ENCODE measurements around the gene CBX5. TPM values are rescaled to one million over a fixed set of nuclear protein-coding genes. Genes with fewer than 3 reads are reported as not detected.
A peak's percentile ranks its signal among the peaks of the same experiment; 100 is the strongest.

The CBX5 gene
- total RNA-seq, 1 experiment from 2014 or later: 109 TPM

DNA sequence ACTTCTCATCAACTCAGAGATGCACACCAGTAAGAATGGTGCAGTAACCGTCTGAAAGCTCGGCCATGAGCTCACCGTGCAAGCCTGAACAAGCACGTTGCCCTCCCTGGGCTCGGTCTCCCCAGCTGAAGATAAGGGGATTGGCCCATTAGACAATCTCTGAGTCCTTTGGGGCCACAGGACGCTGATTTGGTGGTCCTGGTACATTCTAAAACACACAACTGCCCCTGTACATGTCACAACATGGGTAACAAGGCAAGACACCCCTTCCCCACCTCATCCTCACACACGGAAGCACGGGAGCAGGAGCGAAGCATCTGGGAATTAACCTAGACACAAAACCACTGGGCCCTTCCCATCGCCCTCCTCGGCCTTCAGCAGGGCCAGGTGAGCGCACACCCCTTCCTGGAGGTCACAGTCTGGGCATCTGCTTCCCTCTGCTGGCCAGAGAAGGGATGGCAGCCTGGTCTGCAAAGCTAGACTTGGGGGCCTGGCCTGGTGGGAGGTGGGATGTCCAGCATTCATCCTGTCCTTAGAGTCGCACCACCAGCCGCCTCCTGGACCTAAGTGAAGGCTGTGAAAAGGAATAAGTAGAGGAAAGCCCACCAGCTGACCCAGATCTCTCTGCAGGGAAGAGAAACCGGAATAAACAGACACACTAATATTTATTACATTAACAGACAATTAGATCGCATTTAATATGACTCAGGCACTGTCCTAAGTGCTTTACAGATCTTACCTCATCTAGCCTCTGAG is 72.2 kb downstream of the CBX5 start:
- POLR2A ChIA-PET: interaction anchor here (0.6 to 2.1 kb wide), 10 partner anchors 34 to 580 kb away, joined by 3 to 11 read pairs (median 3); partner anchors contain the start of genes HOXC5, HOXC8 and HOXC9
- H3K9me3 Mint-ChIP-seq (ENCODE audit: unreplicated experiment): no peaks in the 10 kb centered on the region
- DNase-seq (ENCODE audit: unreplicated experiment): peak; percentile 80
- H3K36me3 Mint-ChIP-seq (ENCODE audit: insufficient read depth, unreplicated experiment): no peaks in the 10 kb centered on the region
- no TSS peak for BruUV-seq (replicated peaks)
- intact Hi-C loops (cut with micrococcal nuclease): loop anchor here (1.0 kb wide), 1 partner anchor 201 kb away; no protein-coding TSS in a partner anchor
- H3K27me3 Mint-ChIP-seq (ENCODE audit: insufficient read depth, unreplicated experiment): peaks cover 11% of the 10 kb centered on the region
- TF ChIP-seq CTCF (IDR thresholded peaks at IDR 0.05; ENCODE audit: unreplicated experiment): peak; percentile 90
- peaks cover 6% of the 10 kb centered on the region for H3K4me1 Mint-ChIP-seq (ENCODE audit: insufficient read depth, unreplicated experiment)
- no peak overlapping the region for H3K27ac Mint-ChIP-seq (ENCODE audit: low read depth, unreplicated experiment)
- CTCF ChIA-PET: interaction anchor here (0.6 to 7.7 kb wide), 49 partner anchors 8 to 529 kb away, joined by 3 to 200 read pairs (median 5); partner anchors contain the start of genes HOXC5, HOXC8, HOXC9 and SMUG1
- H3K4me3 Mint-ChIP-seq (ENCODE audit: unreplicated experiment): no peak overlapping the region

DNA sequence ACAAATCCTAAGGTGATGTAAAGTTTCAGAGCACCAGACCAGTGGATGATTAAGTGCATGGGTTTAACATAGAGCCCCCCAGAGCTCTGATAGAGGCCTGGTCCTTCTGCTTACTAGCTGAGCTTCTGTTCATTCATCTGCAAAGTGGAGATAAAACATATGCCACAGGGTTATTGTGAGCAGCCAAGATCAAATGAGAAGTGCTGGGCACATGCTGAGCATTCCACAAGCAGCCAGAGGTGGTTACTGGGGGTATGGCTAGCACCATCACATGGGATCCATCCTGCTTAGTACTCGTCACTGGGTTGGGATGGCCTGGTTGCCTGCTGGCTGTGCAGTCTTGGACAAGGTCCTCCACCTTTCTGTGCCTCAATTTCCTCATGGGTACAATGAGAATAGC is 73.1 kb downstream of the CBX5 start:
- no peak for DNase-seq (ENCODE audit: unreplicated experiment)
- POLR2A ChIA-PET: interaction anchor here (0.6 to 2.1 kb wide), 6 partner anchors 153 to 579 kb away, joined by 3 to 11 read pairs (median 5); partner anchors contain the start of genes HOXC8 and HOXC9
- H3K4me3 Mint-ChIP-seq (ENCODE audit: unreplicated experiment): no peak overlapping the region
- H3K36me3 Mint-ChIP-seq (ENCODE audit: insufficient read depth, unreplicated experiment): no peaks in the 10 kb centered on the region
- no TSS peak for BruUV-seq (replicated peaks)
- H3K4me1 Mint-ChIP-seq (ENCODE audit: insufficient read depth, unreplicated experiment): peaks cover 6% of the 10 kb centered on the region
- intact Hi-C loops (cut with micrococcal nuclease): no loop called here
- no peak overlapping the region for H3K27ac Mint-ChIP-seq (ENCODE audit: low read depth, unreplicated experiment)
- H3K27me3 Mint-ChIP-seq (ENCODE audit: insufficient read depth, unreplicated experiment): peaks cover 11% of the 10 kb centered on the region
- no peak for TF ChIP-seq CTCF (IDR thresholded peaks at IDR 0.05; ENCODE audit: unreplicated experiment)
- CTCF ChIA-PET: interaction anchor here (0.6 to 7.7 kb wide), 31 partner anchors 8 to 504 kb away, joined by 3 to 200 read pairs (median 7); partner anchors contain the start of genes HOXC5, HOXC8, HOXC9 and SMUG1
- H3K9me3 Mint-ChIP-seq (ENCODE audit: unreplicated experiment): no peaks in the 10 kb centered on the region

DNA sequence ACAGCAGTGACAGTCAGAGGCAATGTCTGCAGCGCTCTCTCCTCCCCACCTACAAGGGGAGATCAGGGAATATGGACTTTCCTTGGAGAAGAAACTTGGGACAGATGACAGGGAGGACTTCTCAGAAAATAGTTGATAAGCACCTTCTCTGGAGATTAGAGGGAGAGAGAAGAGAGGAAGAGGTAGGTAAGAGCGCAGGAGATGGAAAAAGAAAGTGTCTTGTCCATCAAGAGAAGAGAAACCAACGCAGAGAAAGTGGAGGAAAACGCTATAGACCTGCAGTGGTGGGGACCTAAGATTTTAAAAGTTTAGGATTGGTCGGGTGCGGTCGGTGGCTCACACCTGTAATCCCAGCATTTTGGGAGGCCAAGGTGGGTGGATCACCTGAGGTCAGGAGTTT is 75.6 kb downstream of the CBX5 start:
- no peak for TF ChIP-seq CTCF (IDR thresholded peaks at IDR 0.05; ENCODE audit: unreplicated experiment)
- H3K27ac Mint-ChIP-seq (ENCODE audit: low read depth, unreplicated experiment): no peak overlapping the region
- H3K9me3 Mint-ChIP-seq (ENCODE audit: unreplicated experiment): no peaks in the 10 kb centered on the region
- peaks cover 11% of the 10 kb centered on the region for H3K27me3 Mint-ChIP-seq (ENCODE audit: insufficient read depth, unreplicated experiment)
- peaks cover 6% of the 10 kb centered on the region for H3K4me1 Mint-ChIP-seq (ENCODE audit: insufficient read depth, unreplicated experiment)
- H3K4me3 Mint-ChIP-seq (ENCODE audit: unreplicated experiment): no peak overlapping the region
- CTCF ChIA-PET: interaction anchor here (0.6 to 7.7 kb wide), 7 partner anchors 11 to 201 kb away, joined by 3 to 200 read pairs (median 42); partner anchors contain the start of genes HOXC5, HOXC8, HOXC9 and SMUG1
- DNase-seq (ENCODE audit: unreplicated experiment): no peak
- intact Hi-C loops (cut with micrococcal nuclease): no loop called here
- POLR2A ChIA-PET: interaction anchor here (1.0 kb wide), 1 partner anchor 204 kb away, joined by 3 read pairs; the partner anchor contains the start of gene HOXC9
- BruUV-seq (replicated peaks): no TSS peak
- H3K36me3 Mint-ChIP-seq (ENCODE audit: insufficient read depth, unreplicated experiment): peaks cover 1% of the 10 kb centered on the region
